CD4-positive, CD25-positive, alpha-beta regulatory T cell (primary cell): ENCODE measurements around the gene ADGRD2. TPM values are rescaled to one million over a fixed set of nuclear protein-coding genes. Genes with fewer than 3 reads are reported as not detected.
A peak's percentile ranks its signal among the peaks of the same experiment; 100 is the strongest.

ENCODE experiments used
- ATAC-seq, 2 donors: fragments of 150-1000 bp; cut with Tn5 transposase; one replicate each; pipeline ENCODE4 v1.10.0; 2021; ENCODE audit warnings: low read depth in 2 of 2, moderate number of reproducible peaks in 2 of 2, moderate library complexity in 1 of 2
- DNase-seq, 3 donors: peaks; one replicate each; pipeline versions ENCODE4 v3.0.0 to v3.0.0-alpha.2; 2012 to 2022; ENCODE audit warnings: mixed read lengths in 1 of 3
- H3K27ac ChIP-seq: one replicate; pipeline ENCODE4 v1.7.0; 2013; ENCODE audit warnings: mild to moderate bottlenecking, low read length; ENCODE audit not compliant: insufficient read depth, poor library complexity, severe bottlenecking
- H3K27me3 ChIP-seq: one replicate; pipeline ENCODE4 v1.7.0; 2013; ENCODE audit warnings: low read length; ENCODE audit not compliant: control insufficient read depth, insufficient read depth
- H3K36me3 ChIP-seq: one replicate; pipeline ENCODE4 v1.7.0; 2013; ENCODE audit warnings: mild to moderate bottlenecking, low read length, moderate library complexity; ENCODE audit not compliant: control insufficient read depth, insufficient read depth
- H3K4me1 ChIP-seq: 2 replicates; pipeline ENCODE4 v1.7.0; 2013; ENCODE audit warnings: mild to moderate bottlenecking, low read length; ENCODE audit not compliant: insufficient read depth, control insufficient read depth, poor library complexity, severe bottlenecking
- H3K4me3 ChIP-seq: one replicate; pipeline ENCODE4 v1.7.0; 2013; ENCODE audit warnings: low read depth, mild to moderate bottlenecking, low read length, moderate library complexity
- H3K9me3 ChIP-seq, 2 experiments: 1 replicate in 1 of 2; 2 replicates in 1 of 2; pipeline ENCODE4 v1.7.0; 2013; ENCODE audit warnings: low read length in 2 of 2, mild to moderate bottlenecking in 1 of 2, moderate library complexity in 1 of 2; ENCODE audit not compliant: control insufficient read depth in 2 of 2
- H3K27ac Mint-ChIP-seq, 3 donors: one replicate each; pipeline ENCODE4 v1.8.0; 2020 to 2022; ENCODE audit warnings: mild to moderate bottlenecking in 3 of 3, mixed read lengths in 3 of 3, moderate library complexity in 2 of 3
- H3K27me3 Mint-ChIP-seq: one replicate; pipeline ENCODE4 v1.8.0; 2022; ENCODE audit warnings: mild to moderate bottlenecking, mixed read lengths
- H3K36me3 Mint-ChIP-seq: one replicate; pipeline ENCODE4 v1.8.0; 2020; ENCODE audit warnings: mixed read lengths
- H3K4me1 Mint-ChIP-seq, 4 donors: one replicate each; pipeline ENCODE4 v1.8.0; 2020 to 2022; ENCODE audit warnings: mixed read lengths in 4 of 4, mild to moderate bottlenecking in 1 of 4
- H3K4me3 Mint-ChIP-seq, 4 donors: one replicate each; pipeline ENCODE4 v1.8.0; 2020 to 2022; ENCODE audit warnings: mild to moderate bottlenecking in 4 of 4, mixed read lengths in 4 of 4, moderate library complexity in 3 of 4
- H3K9me3 Mint-ChIP-seq, 7 donors: one replicate each; pipeline ENCODE4 v1.8.0; 2020 to 2022; ENCODE audit warnings: mixed read lengths in 7 of 7, mild to moderate bottlenecking in 3 of 7, moderate library complexity in 2 of 7
- polyA plus RNA-seq, 4 donors: library from polyadenylated mRNA; unstranded; fragments of 300-500 nt; fragmentation: Illumina TruSeq; gene quantifications; one replicate each; pipeline ENCODE4 v1.2.3, GENCODE V29; 2021
- total RNA-seq: library from RNA; stranded (reverse); gene quantifications from one replicate; pipeline ENCODE4 v1.2.3, GENCODE V29; 2022

Gene ADGRD2
- total and polyA plus RNA-seq, 5 donors from 2014 or later = not detected

- no peaks in the 10 kb centered on the region for H3K36me3 ChIP-seq
- H3K4me3 ChIP-seq = no peak overlapping the region
- DNase-seq = no peak
- peaks cover 2% of the 10 kb centered on the region for H3K27me3 ChIP-seq
- no peaks in the 10 kb centered on the region for H3K36me3 Mint-ChIP-seq
- H3K4me1 ChIP-seq = no peaks in the 10 kb centered on the region
- no peaks in the 10 kb centered on the region for H3K9me3 ChIP-seq
- H3K4me1 Mint-ChIP-seq = no peaks in the 10 kb centered on the region
- H3K4me3 Mint-ChIP-seq = no peak overlapping the region
- H3K9me3 Mint-ChIP-seq = peaks cover 0 to 3% (median 0%) of the 10 kb centered on the region in 7 donors
- H3K27me3 Mint-ChIP-seq = peaks cover 9% of the 10 kb centered on the region
- H3K27ac ChIP-seq = no peak overlapping the region
- no peak overlapping the region for H3K27ac Mint-ChIP-seq
- ATAC-seq = no peak
Observed at GRCh38 chr9:124513376-124513994, 63.2 kb downstream of the ADGRD2 start.

- Histone ChIP-seq H3K4me1 (no peaks in the 10 kb centered on the region), H3K27me3 (peaks cover 2% of the 10 kb centered on the region), H3K9me3 (no peaks in the 10 kb centered on the region), H3K36me3 (no peaks in the 10 kb centered on the region), H3K4me3 (no peak overlapping the region), H3K27ac (no peak overlapping the region)
- H3K27ac Mint-ChIP-seq = no peak overlapping the region
- no peaks in the 10 kb centered on the region for H3K4me1 Mint-ChIP-seq
- DNase-seq (no peak), ATAC-seq (no peak)
- no peak overlapping the region for H3K4me3 Mint-ChIP-seq
- no peaks in the 10 kb centered on the region for H3K36me3 Mint-ChIP-seq
- peaks cover 6% of the 10 kb centered on the region for H3K27me3 Mint-ChIP-seq
- H3K9me3 Mint-ChIP-seq = peaks cover 0 to 3% (median 0%) of the 10 kb centered on the region in 7 donors
Observed at GRCh38 chr9:124514125-124514524, 63.9 kb downstream of the ADGRD2 start.

GRCh38 chr9:124514874-124515273 lies 64.6 kb downstream of the ADGRD2 start:
- H3K36me3 Mint-ChIP-seq = no peaks in the 10 kb centered on the region
- H3K4me1 Mint-ChIP-seq = no peaks in the 10 kb centered on the region
- Histone ChIP-seq H3K4me3 (no peak overlapping the region), H3K36me3 (no peaks in the 10 kb centered on the region), H3K4me1 (no peaks in the 10 kb centered on the region), H3K27me3 (peaks cover 2% of the 10 kb centered on the region), H3K9me3 (no peaks in the 10 kb centered on the region), H3K27ac (no peak overlapping the region)
- H3K4me3 Mint-ChIP-seq = no peak overlapping the region
- no peak overlapping the region for H3K27ac Mint-ChIP-seq
- H3K9me3 Mint-ChIP-seq = peaks cover 0 to 3% (median 0%) of the 10 kb centered on the region in 7 donors
- DNase-seq (no peak), ATAC-seq (no peak)
- H3K27me3 Mint-ChIP-seq = peaks cover 6% of the 10 kb centered on the region

- Histone ChIP-seq H3K4me1 (no peaks in the 10 kb centered on the region), H3K27ac (no peak overlapping the region), H3K36me3 (no peaks in the 10 kb centered on the region), H3K27me3 (peaks cover 2% of the 10 kb centered on the region), H3K9me3 (no peaks in the 10 kb centered on the region), H3K4me3 (no peak overlapping the region)
- no peak for DNase-seq
- Mint-ChIP-seq H3K4me1 (no peaks in the 10 kb centered on the region), H3K9me3 (peaks cover 0 to 3% (median 0%) of the 10 kb centered on the region in 7 donors), H3K36me3 (no peaks in the 10 kb centered on the region), H3K4me3 (no peak overlapping the region), H3K27me3 (peaks cover 4% of the 10 kb centered on the region), H3K27ac (no peak overlapping the region)
- ATAC-seq = no peak
Observed at GRCh38 chr9:124517600-124517999, 67.3 kb downstream of the ADGRD2 start.

GRCh38 chr9:124518116-124518515 lies 67.9 kb downstream of the ADGRD2 start:
- ATAC-seq (no peak), DNase-seq (no peak)
- Mint-ChIP-seq H3K27me3 (peaks cover 4% of the 10 kb centered on the region), H3K4me3 (no peak overlapping the region), H3K27ac (no peak overlapping the region), H3K36me3 (no peaks in the 10 kb centered on the region), H3K4me1 (no peaks in the 10 kb centered on the region), H3K9me3 (peaks cover 0 to 3% (median 0%) of the 10 kb centered on the region in 7 donors)
- Histone ChIP-seq H3K27me3 (peaks cover 2% of the 10 kb centered on the region), H3K4me1 (no peaks in the 10 kb centered on the region), H3K27ac (no peak overlapping the region), H3K36me3 (no peaks in the 10 kb centered on the region), H3K4me3 (no peak overlapping the region), H3K9me3 (no peaks in the 10 kb centered on the region)

GRCh38 chr9:124520206-124520596 lies 70.0 kb downstream of the ADGRD2 start:
- H3K9me3 ChIP-seq = no peaks in the 10 kb centered on the region
- no peak for ATAC-seq
- H3K4me1 ChIP-seq = no peaks in the 10 kb centered on the region
- peaks cover 0 to 3% (median 0%) of the 10 kb centered on the region in 7 donors for H3K9me3 Mint-ChIP-seq
- H3K4me3 Mint-ChIP-seq = no peak overlapping the region
- H3K36me3 Mint-ChIP-seq = no peaks in the 10 kb centered on the region
- H3K27me3 Mint-ChIP-seq = peaks cover 9% of the 10 kb centered on the region
- peak overlapping the region in 1 of 3 donors; percentile 21 for H3K27ac Mint-ChIP-seq
- no peak overlapping the region for H3K27ac ChIP-seq
- peaks cover 2% of the 10 kb centered on the region for H3K27me3 ChIP-seq
- DNase-seq = no peak
- H3K4me1 Mint-ChIP-seq = no peaks in the 10 kb centered on the region
- H3K36me3 ChIP-seq = no peaks in the 10 kb centered on the region
- no peak overlapping the region for H3K4me3 ChIP-seq

GRCh38 chr9:124521142-124521541 lies 70.9 kb downstream of the ADGRD2 start:
- Mint-ChIP-seq H3K36me3 (no peaks in the 10 kb centered on the region), H3K9me3 (peaks cover 0 to 3% (median 0%) of the 10 kb centered on the region in 7 donors), H3K27me3 (peaks cover 13% of the 10 kb centered on the region), H3K4me1 (no peaks in the 10 kb centered on the region), H3K4me3 (no peak overlapping the region), H3K27ac (no peak overlapping the region)
- H3K27me3 ChIP-seq = peaks cover 2% of the 10 kb centered on the region
- no peak overlapping the region for H3K27ac ChIP-seq
- H3K4me1 ChIP-seq = no peaks in the 10 kb centered on the region
- no peaks in the 10 kb centered on the region for H3K36me3 ChIP-seq
- H3K9me3 ChIP-seq = no peaks in the 10 kb centered on the region
- ATAC-seq = no peak
- DNase-seq = no peak
- no peak overlapping the region for H3K4me3 ChIP-seq
